Measurements from ENCODE around the gene TSHZ2. TPM values are rescaled to one million over a fixed set of nuclear protein-coding genes. Genes with fewer than 3 reads are reported as not detected.

TSHZ2 gene
- total and polyA plus RNA-seq, 2 experiments from 2014 or later, result 10.4 to 32.0 TPM

DNA sequence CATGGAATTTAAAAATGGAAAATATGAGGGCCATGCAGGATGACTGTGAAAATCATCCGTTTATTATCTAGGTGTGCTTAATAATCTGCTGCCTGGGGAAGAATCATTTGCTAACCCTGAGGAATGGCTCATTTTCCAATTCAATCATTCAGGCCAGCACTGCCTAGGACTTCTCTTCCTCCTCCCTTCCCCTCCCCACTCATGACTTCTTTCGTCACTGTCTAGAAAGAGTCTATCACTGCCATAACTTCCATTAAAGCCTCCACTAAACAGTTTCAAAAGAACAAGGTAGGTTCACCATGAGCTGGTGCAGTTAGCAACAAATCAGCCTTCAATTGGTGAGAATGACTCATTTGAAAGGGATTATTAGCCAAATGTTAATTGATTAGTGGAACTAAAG, 43.9 kb downstream of the TSHZ2 start:
- H3K27ac ChIP-seq, result no peak overlapping the region
- H3K9me3 ChIP-seq (ENCODE audit: low read depth), result no peaks in the 10 kb centered on the region
- no peak for DNase-seq (ENCODE audit: low read depth in 1 of 2, low spot score in 1 of 2)
- H3K4me3 ChIP-seq, result no peak overlapping the region
- TF ChIP-seq, protein P1, sequence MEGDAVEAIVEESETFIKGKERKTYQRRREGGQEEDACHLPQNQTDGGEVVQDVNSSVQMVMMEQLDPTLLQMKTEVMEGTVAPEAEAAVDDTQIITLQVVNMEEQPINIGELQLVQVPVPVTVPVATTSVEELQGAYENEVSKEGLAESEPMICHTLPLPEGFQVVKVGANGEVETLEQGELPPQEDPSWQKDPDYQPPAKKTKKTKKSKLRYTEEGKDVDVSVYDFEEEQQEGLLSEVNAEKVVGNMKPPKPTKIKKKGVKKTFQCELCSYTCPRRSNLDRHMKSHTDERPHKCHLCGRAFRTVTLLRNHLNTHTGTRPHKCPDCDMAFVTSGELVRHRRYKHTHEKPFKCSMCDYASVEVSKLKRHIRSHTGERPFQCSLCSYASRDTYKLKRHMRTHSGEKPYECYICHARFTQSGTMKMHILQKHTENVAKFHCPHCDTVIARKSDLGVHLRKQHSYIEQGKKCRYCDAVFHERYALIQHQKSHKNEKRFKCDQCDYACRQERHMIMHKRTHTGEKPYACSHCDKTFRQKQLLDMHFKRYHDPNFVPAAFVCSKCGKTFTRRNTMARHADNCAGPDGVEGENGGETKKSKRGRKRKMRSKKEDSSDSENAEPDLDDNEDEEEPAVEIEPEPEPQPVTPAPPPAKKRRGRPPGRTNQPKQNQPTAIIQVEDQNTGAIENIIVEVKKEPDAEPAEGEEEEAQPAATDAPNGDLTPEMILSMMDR (IDR thresholded peaks at IDR 0.05; ENCODE audit: low read depth, low read length), result no peak
- no peaks in the 10 kb centered on the region for H3K27me3 ChIP-seq
- peaks cover 24% of the 10 kb centered on the region for H3K4me1 ChIP-seq (ENCODE audit: low read depth)
- H3K36me3 ChIP-seq, result no peaks in the 10 kb centered on the region

DNA sequence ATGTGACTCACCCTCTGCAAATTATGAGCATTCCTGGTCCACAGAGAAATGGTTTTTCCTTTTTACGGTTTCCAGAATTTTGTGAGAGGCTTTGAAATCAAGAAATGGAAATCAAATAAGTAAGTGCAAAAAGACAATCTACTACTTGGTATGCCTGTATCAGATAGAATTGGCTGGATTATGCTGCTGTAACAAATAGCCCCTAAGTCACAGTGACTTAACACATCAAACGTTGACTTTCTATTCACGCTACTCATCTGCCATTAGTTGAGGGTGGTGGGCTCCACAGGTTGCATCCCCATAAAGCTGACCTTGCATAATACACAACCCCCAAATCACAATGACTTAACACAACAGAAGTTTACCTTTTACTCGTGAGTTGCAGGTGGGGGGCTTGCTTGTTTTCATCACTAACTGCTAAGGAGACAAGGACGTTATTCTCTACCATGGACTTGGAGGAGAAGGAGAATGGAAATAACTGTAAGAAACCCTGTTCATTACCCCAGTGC, 44.4 kb downstream of the TSHZ2 start:
- Histone ChIP-seq H3K27ac (no peak overlapping the region), H3K4me1 (ENCODE audit: low read depth) (peaks cover 24% of the 10 kb centered on the region), H3K4me3 (no peak overlapping the region), H3K27me3 (no peaks in the 10 kb centered on the region), H3K9me3 (ENCODE audit: low read depth) (no peaks in the 10 kb centered on the region), H3K36me3 (no peaks in the 10 kb centered on the region)
- TF ChIP-seq, protein P1 (IDR thresholded peaks at IDR 0.05; ENCODE audit: low read depth, low read length), result no peak
- DNase-seq (ENCODE audit: low read depth in 1 of 2, low spot score in 1 of 2), result no peak

DNA sequence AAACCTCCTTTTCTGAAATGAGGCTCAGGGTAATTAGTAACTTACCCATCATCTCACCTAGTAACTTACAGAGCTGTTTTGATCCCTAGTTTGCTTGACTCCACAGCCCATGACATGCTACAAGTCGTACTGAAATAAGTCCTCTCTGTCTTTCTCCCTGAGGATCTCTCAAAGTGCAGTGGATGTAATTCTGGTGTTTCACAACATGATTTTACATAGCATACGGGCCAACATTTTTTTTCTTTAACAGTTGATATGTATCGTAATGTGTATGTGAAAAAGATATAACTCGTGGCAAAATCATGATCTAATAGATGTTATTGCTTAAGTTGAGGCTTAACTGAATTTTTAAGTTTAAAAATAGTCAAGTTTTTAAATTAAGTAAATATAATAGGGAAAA, 45.0 kb downstream of the TSHZ2 start:
- no peak overlapping the region for H3K4me3 ChIP-seq
- no peaks in the 10 kb centered on the region for H3K27me3 ChIP-seq
- peaks cover 24% of the 10 kb centered on the region for H3K4me1 ChIP-seq (ENCODE audit: low read depth)
- no peak overlapping the region for H3K27ac ChIP-seq
- H3K9me3 ChIP-seq (ENCODE audit: low read depth), result no peaks in the 10 kb centered on the region
- TF ChIP-seq, protein P1 (IDR thresholded peaks at IDR 0.05; ENCODE audit: low read depth, low read length), result no peak
- no peak for DNase-seq (ENCODE audit: low read depth in 1 of 2, low spot score in 1 of 2)
- H3K36me3 ChIP-seq, result no peaks in the 10 kb centered on the region

DNA sequence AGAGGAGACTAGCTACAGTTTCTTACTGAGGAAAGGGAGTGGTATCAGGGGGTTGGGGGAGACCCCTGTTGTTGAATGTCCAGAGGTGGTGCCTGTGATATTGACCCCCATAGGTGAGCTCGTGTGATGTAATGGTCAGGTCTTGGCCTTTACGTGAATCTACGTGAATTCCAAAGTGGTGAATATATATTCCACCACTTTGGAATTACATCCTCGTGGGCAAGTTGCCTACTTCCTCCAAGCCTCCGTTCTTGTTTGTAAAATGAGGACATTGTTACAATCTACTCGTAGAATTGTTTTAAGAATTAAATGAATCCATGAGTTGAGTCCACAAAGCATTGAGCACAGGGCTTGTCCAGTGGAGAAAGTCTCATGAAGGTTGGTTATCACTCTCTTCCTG, 47.3 kb downstream of the TSHZ2 start:
- Histone ChIP-seq H3K4me3 (no peak overlapping the region), H3K36me3 (no peaks in the 10 kb centered on the region), H3K9me3 (ENCODE audit: low read depth) (no peaks in the 10 kb centered on the region), H3K27ac (no peak overlapping the region), H3K27me3 (no peaks in the 10 kb centered on the region), H3K4me1 (ENCODE audit: low read depth) (peaks cover 31% of the 10 kb centered on the region)
- no peak for DNase-seq (ENCODE audit: low read depth in 1 of 2, low spot score in 1 of 2)
- TF ChIP-seq, protein P1 (IDR thresholded peaks at IDR 0.05; ENCODE audit: low read depth, low read length), result no peak

DNA sequence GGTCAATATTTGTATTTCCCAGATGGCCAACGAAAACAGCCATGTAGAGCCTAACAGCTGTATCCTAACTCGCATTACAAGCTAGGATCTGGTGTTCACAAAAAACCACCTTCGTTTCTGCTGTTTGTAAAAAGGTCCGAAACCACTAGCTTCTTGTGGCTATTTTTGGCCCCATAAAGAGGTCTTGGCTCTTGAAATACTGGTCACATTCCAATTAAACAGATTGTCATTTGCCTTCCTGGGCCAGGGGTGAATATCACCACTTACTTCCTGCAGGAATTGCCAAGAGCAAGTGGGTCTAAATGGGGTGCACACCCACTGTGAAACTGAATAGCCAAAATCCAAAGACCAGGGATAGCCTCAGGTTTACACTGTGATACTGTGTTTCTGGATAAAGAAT, 48.2 kb downstream of the TSHZ2 start:
- DNase-seq (ENCODE audit: low read depth in 1 of 2, low spot score in 1 of 2), result no peak
- H3K9me3 ChIP-seq (ENCODE audit: low read depth), result no peaks in the 10 kb centered on the region
- TF ChIP-seq, protein P1 (IDR thresholded peaks at IDR 0.05; ENCODE audit: low read depth, low read length), result no peak
- peak overlapping the region; percentile 73 for H3K27ac ChIP-seq
- H3K4me3 ChIP-seq, result no peak overlapping the region
- no peaks in the 10 kb centered on the region for H3K27me3 ChIP-seq
- peaks cover 33% of the 10 kb centered on the region for H3K4me1 ChIP-seq (ENCODE audit: low read depth)
- no peaks in the 10 kb centered on the region for H3K36me3 ChIP-seq

DNA sequence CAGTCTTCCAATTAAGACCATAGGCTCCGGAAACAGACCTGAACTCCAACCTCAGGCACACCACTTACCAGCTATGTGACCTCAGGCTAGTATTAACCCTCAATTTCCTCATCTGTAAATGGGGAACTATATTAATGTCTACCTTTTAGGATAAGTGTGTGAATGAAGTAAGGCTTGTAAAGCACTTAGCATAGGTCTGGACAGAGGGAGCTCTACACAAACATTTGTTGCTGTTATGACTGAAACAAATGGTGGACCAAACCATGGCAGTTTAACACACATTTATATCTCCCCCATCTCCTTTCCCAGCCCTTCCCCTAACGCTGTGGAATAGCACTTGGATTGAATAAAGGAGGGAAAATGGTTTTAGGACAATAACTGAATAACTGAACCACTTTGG, 48.7 kb downstream of the TSHZ2 start:
- H3K4me3 ChIP-seq, result no peak overlapping the region
- no peak for DNase-seq (ENCODE audit: low read depth in 1 of 2, low spot score in 1 of 2)
- TF ChIP-seq, protein P1 (IDR thresholded peaks at IDR 0.05; ENCODE audit: low read depth, low read length), result no peak
- H3K9me3 ChIP-seq (ENCODE audit: low read depth), result no peaks in the 10 kb centered on the region
- no peaks in the 10 kb centered on the region for H3K27me3 ChIP-seq
- no peak overlapping the region for H3K27ac ChIP-seq
- no peaks in the 10 kb centered on the region for H3K36me3 ChIP-seq
- H3K4me1 ChIP-seq (ENCODE audit: low read depth), result peaks cover 37% of the 10 kb centered on the region

Data from cardiac muscle cell (in vitro differentiated cells and primary cell).